HepG2 (cell line): ENCODE data around the gene RNF114. TPM values are rescaled to one million over a fixed set of nuclear protein-coding genes. Genes with fewer than 3 reads are reported as not detected.

ENCODE experiments used
- AKAP8 ChIP-seq: sonication (generic); formaldehyde crosslinking; IDR thresholded peaks from 2 replicates; pipeline ENCODE4 v1.5.1; 2020; ENCODE audit warnings: mild to moderate bottlenecking, missing genetic modification reagents
- CAMTA2 ChIP-seq: sonication (generic); formaldehyde crosslinking; IDR thresholded peaks from 2 replicates; pipeline ENCODE4 v1.4.0; 2020; ENCODE audit warnings: mild to moderate bottlenecking, missing genetic modification reagents, borderline replicate concordance
- CEBPZ ChIP-seq: IDR thresholded peaks from 2 replicates; pipeline ENCODE4 v1.6.1; 2012; ENCODE audit warnings: low read length, improper control_type of control experiment
- FIP1L1 ChIP-seq: fragments of 200-400 bp; formaldehyde crosslinking; IDR thresholded peaks from 2 replicates; pipeline ENCODE4 v1.6.1; 2018; ENCODE audit warnings: low read depth, mild to moderate bottlenecking, low read length, moderate library complexity, borderline replicate concordance; ENCODE audit not compliant: insufficient read depth
- HNF4G ChIP-seq, 2 experiments: sonication (generic) in 1 of 2; formaldehyde crosslinking in 1 of 2; IDR thresholded peaks; 2 replicates each; pipeline versions ENCODE4 v1.4.0 to v1.6.1; 2011 to 2020; ENCODE audit warnings: borderline replicate concordance in 2 of 2, low read depth in 2 of 2, mild to moderate bottlenecking in 2 of 2, low read length in 1 of 2, missing genetic modification reagents in 1 of 2, moderate library complexity in 1 of 2
- MZF1 ChIP-seq: sonication (generic); formaldehyde crosslinking; IDR thresholded peaks from 2 replicates; pipeline ENCODE4 v1.8.1; 2023; ENCODE audit warnings: mild to moderate bottlenecking, missing genetic modification reagents, borderline replicate concordance
- NFIC ChIP-seq: IDR thresholded peaks from 2 replicates; pipeline ENCODE4 v1.6.1; 2012; ENCODE audit warnings: mild to moderate bottlenecking, low read length, inconsistent platforms
- RFX1 ChIP-seq: fragments of 450-650 bp; IDR thresholded peaks from 2 replicates; pipeline ENCODE4 v1.6.1; 2017
- THAP11 ChIP-seq: IDR thresholded peaks from 2 replicates; pipeline ENCODE4 v1.6.1; 2016; ENCODE audit warnings: missing biosample characterization, missing genetic modification reagents
- ZBTB40 ChIP-seq, 2 experiments: fragments of 450-650 bp in 1 of 2; sonication (generic) in 1 of 2; formaldehyde crosslinking in 1 of 2; IDR thresholded peaks; 2 replicates each; pipeline versions ENCODE4 v1.6.1 to v1.8.0; 2016 to 2022; ENCODE audit warnings: antibody characterized with exemption in 1 of 2, mild to moderate bottlenecking in 1 of 2, missing genetic modification reagents in 1 of 2
- ZNF101 ChIP-seq: sonication (generic); formaldehyde crosslinking; IDR thresholded peaks from 2 replicates; pipeline ENCODE4 v1.4.0; 2020; ENCODE audit warnings: mild to moderate bottlenecking, low read depth, missing genetic modification reagents, borderline replicate concordance
- ZNF441 ChIP-seq: sonication (generic); formaldehyde crosslinking; IDR thresholded peaks from 2 replicates; pipeline ENCODE4 v1.7.0; 2021; ENCODE audit warnings: missing genetic modification reagents, borderline replicate concordance
- ZNF607 ChIP-seq: sonication (generic); formaldehyde crosslinking; IDR thresholded peaks from 2 replicates; pipeline ENCODE4 v1.5.1; 2020; ENCODE audit warnings: missing genetic modification reagents, mild to moderate bottlenecking, borderline replicate concordance
- ZNF678 ChIP-seq: sonication (generic); formaldehyde crosslinking; IDR thresholded peaks from 2 replicates; pipeline ENCODE4 v1.4.0; 2020; ENCODE audit warnings: mild to moderate bottlenecking, missing genetic modification reagents
- ZNF761 ChIP-seq: sonication (generic); formaldehyde crosslinking; conservative IDR thresholded peaks from 2 replicates; pipeline ENCODE4 v1.4.0; 2020; ENCODE audit warnings: mild to moderate bottlenecking, missing genetic modification reagents
- ZSCAN12 ChIP-seq: sonication (generic); formaldehyde crosslinking; IDR thresholded peaks from 2 replicates; pipeline ENCODE4 v1.9.0; 2021; ENCODE audit warnings: mild to moderate bottlenecking, missing genetic modification reagents
- polyA plus RNA-seq, 8 experiments: library from polyadenylated mRNA; depleted of rRNA in 3 of 8; stranded (reverse) in 7 of 8; unstranded in 1 of 8; fragments of >200 nt; fragmentation: Illumina TruSeq in 4 of 8; extraction: Trizol in 4 of 8; gene quantifications; 2 replicates each; pipeline versions ENCODE4 v1.2.1 to v1.2.3, GENCODE V29; 2011 to 2016; ENCODE audit warnings: low read depth in 4 of 8, missing spikeins in 1 of 8, mixed read lengths in 1 of 8; ENCODE audit not compliant: insufficient read depth in 1 of 8
- total RNA-seq, 5 experiments: library from RNA; depleted of rRNA; stranded (reverse); fragments of >200 nt; fragmentation: Illumina TruSeq; extraction: Trizol; gene quantifications; 2 replicates each; pipeline ENCODE4 v1.2.3, GENCODE V29; 2016; ENCODE audit warnings: low read depth in 1 of 5

RNF114 gene
- total and polyA plus RNA-seq, 2 of the 13 experiments (the other 11 are each of a cell fraction or from before 2014, with no cell fraction given), result 119 to 126 TPM

DNA sequence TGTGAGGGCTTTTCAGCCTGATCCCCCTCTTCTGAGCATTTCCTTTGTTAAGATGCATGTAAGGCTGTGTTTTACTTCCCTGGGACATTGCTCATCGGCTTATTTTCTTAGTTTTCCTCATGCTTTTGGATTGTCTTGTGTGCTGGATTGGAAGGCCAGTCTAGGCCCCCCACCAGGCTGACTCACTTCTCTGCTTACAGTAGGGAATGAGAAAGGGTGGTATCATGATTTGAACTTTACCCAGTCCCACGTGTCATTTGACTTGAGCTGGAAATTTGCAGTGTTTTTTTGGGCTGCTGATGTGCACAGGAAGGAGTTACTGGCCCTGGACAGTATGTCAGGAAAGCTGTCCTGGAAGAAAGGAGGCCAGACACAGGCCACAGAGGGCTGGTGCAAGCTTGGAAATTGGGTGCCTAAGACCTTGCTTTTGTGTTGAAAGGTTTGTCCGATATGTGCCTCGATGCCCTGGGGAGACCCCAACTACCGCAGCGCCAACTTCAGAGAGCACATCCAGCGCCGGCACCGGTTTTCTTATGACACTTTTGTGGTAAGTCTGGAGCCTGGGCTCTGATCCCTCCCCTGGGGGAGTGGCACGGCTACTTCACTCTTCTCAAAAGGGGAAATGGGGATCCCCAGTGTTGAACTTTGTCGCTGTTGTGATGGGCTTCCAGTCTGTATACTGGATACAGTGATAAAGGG, 12.8 kb downstream of the RNF114 start (continued):
- no peak for TF ChIP-seq ZBTB40 (IDR thresholded peaks at IDR 0.05)
- TF ChIP-seq ZBTB40 (CRISPR knock-in tag; IDR thresholded peaks at IDR 0.05), result no peak
- TF ChIP-seq RFX1, result no peak
- no peak for TF ChIP-seq NFIC
- TF ChIP-seq ZNF678 (CRISPR knock-in tag), result no peak
- no peak for TF ChIP-seq ZNF101 (CRISPR knock-in tag)
- no peak for TF ChIP-seq CEBPZ
- no peak for TF ChIP-seq ZNF761 (CRISPR knock-in tag)
- no peak; the same call in 1 of the 2 replicates for TF ChIP-seq ZNF607
- TF ChIP-seq CAMTA2 (CRISPR knock-in tag), result no peak
- no peak for TF ChIP-seq FIP1L1
- no peak for TF ChIP-seq ZNF441 (CRISPR knock-in tag)
- no peak for TF ChIP-seq THAP11
- no peak for TF ChIP-seq AKAP8 (CRISPR knock-in tag)
- no peak for TF ChIP-seq ZSCAN12 (CRISPR knock-in tag)
- TF ChIP-seq HNF4G (IDR thresholded peaks at IDR 0.05; ENCODE audit: borderline replicate concordance, low read depth, low read length), result peak; percentile 42; the same call in 1 of the 2 replicates
- no peak for TF ChIP-seq HNF4G (CRISPR knock-in tag; IDR thresholded peaks at IDR 0.05; ENCODE audit: borderline replicate concordance, low read depth)
- no peak for TF ChIP-seq MZF1
